Measurements from ENCODE around the gene PRR5L. TPM values are rescaled to one million over a fixed set of nuclear protein-coding genes. Genes with fewer than 3 reads are reported as not detected.

The PRR5L gene, protein sequence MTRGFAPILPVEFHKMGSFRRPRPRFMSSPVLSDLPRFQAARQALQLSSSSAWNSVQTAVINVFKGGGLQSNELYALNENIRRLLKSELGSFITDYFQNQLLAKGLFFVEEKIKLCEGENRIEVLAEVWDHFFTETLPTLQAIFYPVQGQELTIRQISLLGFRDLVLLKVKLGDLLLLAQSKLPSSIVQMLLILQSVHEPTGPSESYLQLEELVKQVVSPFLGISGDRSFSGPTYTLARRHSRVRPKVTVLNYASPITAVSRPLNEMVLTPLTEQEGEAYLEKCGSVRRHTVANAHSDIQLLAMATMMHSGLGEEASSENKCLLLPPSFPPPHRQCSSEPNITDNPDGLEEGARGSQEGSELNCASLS
- 9.2 to 12.8 TPM (median 12.0 TPM) in 5 replicates for total RNA-seq (2022; extraction: Qiagen RNA extraction; ENCODE audit: low read depth)

GRCh38 chr11:36295926-36296325 is at the start of gene PRR5L:
Gene PRR5L, plus strand, starts transcription at chr11:36296288. Its CDS starts 104,834 bp downstream, at chr11:36401122.

GRCh38 chr11:36289226-36289852 is 6.7 kb upstream of the PRR5L start, which contains the start of gene COMMD9:
Gene COMMD9, minus strand, starts transcription at chr11:36289424. Its CDS starts 12 bp downstream, at chr11:36289412.

GRCh38 chr11:36509694-36510593 is 213.9 kb downstream of the PRR5L start, which contains the start of gene TRAF6:
Gene TRAF6, minus strand, starts transcription at chr11:36510272. Its CDS starts 8,757 bp downstream, at chr11:36501515.

Other genes with a start within 250 kb of the PRR5L start
- 37.0 to 57.4 TPM (median 55.8 TPM) in 5 replicates for gene COMMD9, start 6.9 kb upstream of the PRR5L start, total RNA-seq (2022; extraction: Qiagen RNA extraction; ENCODE audit: low read depth)
- 6.7 to 8.1 TPM (median 7.8 TPM) in 5 replicates for gene TRAF6, start 214.0 kb downstream of the PRR5L start, total RNA-seq (2022; extraction: Qiagen RNA extraction; ENCODE audit: low read depth)